HepG2 (cell line): Measurements from ENCODE around the gene CCT8. TPM values are rescaled to one million over a fixed set of nuclear protein-coding genes. Genes with fewer than 3 reads are reported as not detected.

ENCODE experiments used
- ELF4 ChIP-seq: sonication (generic); formaldehyde crosslinking; IDR thresholded peaks from 2 replicates; pipeline ENCODE4 v1.5.0; 2020; ENCODE audit warnings: missing genetic modification reagents, mild to moderate bottlenecking, moderate library complexity, borderline replicate concordance
- KAT8 ChIP-seq: IDR thresholded peaks from 2 replicates; pipeline ENCODE4 v1.6.1; 2016; ENCODE audit warnings: missing genetic modification reagents, missing compliant biosample characterization
- PITX1 ChIP-seq: sonication (generic); formaldehyde crosslinking; IDR thresholded peaks from 2 replicates; pipeline ENCODE4 v1.5.1; 2020; ENCODE audit warnings: mild to moderate bottlenecking, missing genetic modification reagents
- RARA ChIP-seq: IDR thresholded peaks from 2 replicates; pipeline ENCODE4 v1.6.1; 2016; ENCODE audit warnings: missing genetic modification reagents, missing compliant biosample characterization
- SRSF1 ChIP-seq: fragments of 200-400 bp; formaldehyde crosslinking; optimal IDR thresholded peaks from 2 replicates; pipeline ENCODE3; 2017; ENCODE audit warnings: mild to moderate bottlenecking, low read depth, low read length, moderate library complexity
- TBP ChIP-seq: sonication (generic); formaldehyde crosslinking; IDR thresholded peaks from 2 replicates; pipeline ENCODE4 v1.5.0; 2020; ENCODE audit warnings: missing genetic modification reagents
- THRA ChIP-seq: sonication (generic); formaldehyde crosslinking; IDR thresholded peaks from 2 replicates; pipeline ENCODE4 v1.4.0; 2020; ENCODE audit warnings: missing genetic modification reagents, borderline replicate concordance
- USF2 ChIP-seq, 2 experiments: sonication (generic) in 1 of 2; formaldehyde crosslinking in 1 of 2; IDR thresholded peaks; 2 replicates each; pipeline versions ENCODE4 v1.5.1 to v1.6.1; 2011 to 2020; ENCODE audit warnings: borderline replicate concordance in 1 of 2, low read depth in 1 of 2, low read length in 1 of 2, mild to moderate bottlenecking in 1 of 2, missing genetic modification reagents in 1 of 2, moderate library complexity in 1 of 2
- ZBTB40 ChIP-seq, 2 experiments: fragments of 450-650 bp in 1 of 2; sonication (generic) in 1 of 2; formaldehyde crosslinking in 1 of 2; IDR thresholded peaks; 2 replicates each; pipeline versions ENCODE4 v1.6.1 to v1.8.0; 2016 to 2022; ENCODE audit warnings: antibody characterized with exemption in 1 of 2, mild to moderate bottlenecking in 1 of 2, missing genetic modification reagents in 1 of 2
- ZNF460 ChIP-seq: sonication (generic); formaldehyde crosslinking; IDR thresholded peaks from 2 replicates; pipeline ENCODE4 v1.5.1; 2020; ENCODE audit warnings: missing genetic modification reagents, mild to moderate bottlenecking, borderline replicate concordance
- ZNF577 ChIP-seq: sonication (generic); formaldehyde crosslinking; IDR thresholded peaks from 2 replicates; pipeline ENCODE4 v1.4.0; 2020; ENCODE audit warnings: mild to moderate bottlenecking, low read depth, missing genetic modification reagents, borderline replicate concordance
- ZNF672 ChIP-seq: sonication (generic); formaldehyde crosslinking; IDR thresholded peaks from 2 replicates; pipeline ENCODE4 v1.8.1; 2022; ENCODE audit warnings: missing genetic modification reagents
- polyA plus RNA-seq, 8 experiments: library from polyadenylated mRNA; depleted of rRNA in 3 of 8; stranded (reverse) in 7 of 8; unstranded in 1 of 8; fragments of >200 nt; fragmentation: Illumina TruSeq in 4 of 8; extraction: Trizol in 4 of 8; gene quantifications; 2 replicates each; pipeline versions ENCODE4 v1.2.1 to v1.2.3, GENCODE V29; 2011 to 2016; ENCODE audit warnings: low read depth in 4 of 8, missing spikeins in 1 of 8, mixed read lengths in 1 of 8; ENCODE audit not compliant: insufficient read depth in 1 of 8
- total RNA-seq, 5 experiments: library from RNA; depleted of rRNA; stranded (reverse); fragments of >200 nt; fragmentation: Illumina TruSeq; extraction: Trizol; gene quantifications; 2 replicates each; pipeline ENCODE4 v1.2.3, GENCODE V29; 2016; ENCODE audit warnings: low read depth in 1 of 5

CCT8 gene
- total and polyA plus RNA-seq, 2 of the 13 experiments (the other 11 are each of a cell fraction or from before 2014, with no cell fraction given), result 127 to 325 TPM

- TF ChIP-seq USF2 (IDR thresholded peaks at IDR 0.05; ENCODE audit: low read depth, low read length) (no peak), USF2 (CRISPR knock-in tag; IDR thresholded peaks at IDR 0.05; ENCODE audit: borderline replicate concordance) (no peak; the same call in 1 of the 2 replicates), ELF4 (CRISPR knock-in tag) (peak; percentile 75), RARA (CRISPR knock-in tag) (0 out of 2 replicates have a peak, but pooled peaks have one; percentile 14), ZBTB40 (IDR thresholded peaks at IDR 0.05) (no peak), ZBTB40 (CRISPR knock-in tag; IDR thresholded peaks at IDR 0.05) (peak; percentile 72), KAT8 (peak; percentile 94), TBP (CRISPR knock-in tag) (no peak), SRSF1 (peak; percentile 90), ZNF672 (no peak), THRA (CRISPR knock-in tag) (peak; percentile 73; the same call in 1 of the 2 replicates), ZNF577 (0 out of 2 replicates have a peak, but pooled peaks have one; percentile 64), ZNF460 (CRISPR knock-in tag) (no peak; the same call in 1 of the 2 replicates), PITX1 (CRISPR knock-in tag) (no peak)
Measured at GRCh38 chr21:29073222-29074006, at the start of gene CCT8 (continued).
